NT2/D1 (cell line): Measurements from ENCODE around the gene CADM2.

Experiments used
- SUZ12 ChIP-seq: IDR thresholded peaks from 2 replicates; pipeline ENCODE4 v1.6.1; 2011; ENCODE audit not compliant: insufficient read length, insufficient read depth; ENCODE audit errors: extremely low read depth
- YY1 ChIP-seq: IDR thresholded peaks from 2 replicates; pipeline ENCODE4 v1.6.1; 2011; ENCODE audit not compliant: insufficient read length, insufficient read depth
- ZNF274 ChIP-seq: IDR thresholded peaks from 2 replicates; pipeline ENCODE4 v1.6.1; 2011; ENCODE audit warnings: mild to moderate bottlenecking, low read depth, low read length

GRCh38 chr3:85678713-85679112 lies 719.9 kb downstream of the CADM2 start:
- TF ChIP-seq SUZ12 (no peak), ZNF274 (no peak), YY1 (no peak)
